ENCODE data around the gene KIF2A.

DNA sequence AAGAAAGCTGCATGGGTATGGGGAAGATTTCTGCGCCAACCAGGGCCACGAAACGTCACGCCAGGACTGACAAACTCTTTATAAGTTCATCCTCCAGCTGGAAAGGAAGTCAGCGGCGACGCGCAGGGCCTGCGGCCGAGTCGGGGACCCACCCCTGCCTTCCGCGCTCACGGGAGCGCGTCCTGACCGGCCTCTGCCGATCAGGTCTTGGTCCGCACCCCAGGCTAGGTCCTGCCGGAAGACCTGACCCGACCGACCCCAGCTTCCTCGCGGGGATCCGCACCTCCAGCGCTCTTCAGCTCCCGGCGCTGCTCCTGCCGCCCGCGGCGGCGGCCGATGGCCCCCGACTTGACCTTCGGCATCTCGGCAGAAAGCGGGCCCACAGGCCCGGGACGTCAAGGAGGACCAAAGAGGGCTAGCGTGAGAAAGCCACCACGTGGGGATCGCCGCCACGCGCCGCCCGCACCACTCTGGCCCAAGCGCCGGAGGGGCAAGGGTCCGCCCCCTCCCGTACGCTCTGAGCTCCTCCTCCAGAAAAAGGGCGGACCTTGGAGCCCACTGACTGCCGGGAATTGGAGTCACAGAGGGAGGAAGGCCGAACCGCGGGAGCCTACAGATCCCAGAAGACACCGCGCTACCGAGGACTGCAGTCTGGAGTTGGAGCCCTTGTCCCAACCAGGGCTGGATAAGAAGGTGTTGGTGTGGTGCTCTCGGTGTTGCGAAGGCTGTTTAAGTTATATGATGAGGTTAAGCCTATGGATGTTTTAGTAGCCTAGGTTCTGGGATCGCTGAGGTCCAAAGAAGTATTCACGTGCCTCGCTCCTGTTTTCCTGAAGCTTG lies 97.6 kb downstream of the KIF2A start, which contains the start of gene DIMT1:
- TF ChIP-seq CTCF (optimal IDR thresholded peaks at IDR 0.05 in 1 of 3, IDR thresholded peaks at IDR 0.05 in 1 of 3, conservative IDR thresholded peaks at IDR 0.05 in 1 of 3; ENCODE audit: extremely low read depth in 1 of 3, insufficient read depth in 2 of 3, low read length in 3 of 3): no peak
- TF ChIP-seq EZH2 (IDR thresholded peaks at IDR 0.05; ENCODE audit: low read length): no peak
